ENCODE results near the gene ARNT2.

Gene ARNT2

DNA sequence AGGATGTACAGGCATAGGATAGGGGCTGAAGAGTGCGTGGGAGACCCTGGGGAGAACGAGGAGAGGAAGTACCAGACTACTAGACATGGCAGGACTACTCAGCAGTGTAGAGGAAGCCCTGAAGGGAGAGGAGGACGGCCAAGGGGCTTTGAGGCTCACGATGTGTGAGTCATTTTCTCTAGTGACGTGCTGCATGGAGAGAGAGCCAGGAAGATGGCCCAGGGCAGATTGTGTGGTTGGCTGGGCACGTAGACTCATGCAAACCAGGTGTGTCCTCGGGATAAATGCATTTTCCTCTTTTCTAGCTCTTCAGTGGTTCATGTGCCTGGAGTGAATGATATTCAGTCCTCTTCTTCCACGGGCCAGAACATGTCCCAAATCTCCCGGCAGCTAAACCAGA, 175.9 kb downstream of the ARNT2 start:
- DNase-seq, result no peak

DNA sequence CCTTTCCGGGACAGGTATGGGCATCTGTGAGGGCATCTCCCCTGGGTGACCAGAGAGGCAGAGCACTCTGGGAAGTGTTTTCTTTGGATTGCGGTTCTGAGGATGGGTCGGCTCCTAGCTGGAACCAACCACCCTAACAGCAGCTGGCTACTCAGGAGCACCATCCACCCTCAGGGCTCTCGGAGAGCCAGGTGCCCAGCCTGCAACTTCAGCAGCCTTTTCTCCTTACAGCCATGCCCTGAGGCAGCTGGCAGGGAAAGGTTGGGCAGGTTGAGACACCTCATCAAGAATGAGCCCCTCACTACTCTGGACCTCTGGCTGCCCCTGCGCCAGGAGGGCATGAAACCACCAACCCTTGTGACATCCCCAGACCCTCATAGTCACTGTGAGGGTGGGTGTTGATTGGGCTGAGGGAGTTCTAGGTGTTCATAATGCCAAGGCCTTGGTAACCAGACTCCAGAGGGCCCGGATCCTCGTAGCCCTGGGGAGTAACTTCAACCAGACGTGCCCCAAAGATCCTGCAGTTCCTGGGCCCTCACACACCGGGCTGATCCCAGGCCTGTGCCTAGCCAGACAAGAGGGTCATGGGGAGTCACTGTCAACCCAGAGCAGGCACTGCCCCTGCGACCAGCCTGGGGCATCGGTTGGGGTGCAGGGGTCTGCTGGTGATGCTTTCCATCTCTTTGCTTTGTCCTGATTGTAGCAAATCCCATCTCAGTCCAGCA, 176.5 kb downstream of the ARNT2 start:
- DNase-seq, result no peak

DNA sequence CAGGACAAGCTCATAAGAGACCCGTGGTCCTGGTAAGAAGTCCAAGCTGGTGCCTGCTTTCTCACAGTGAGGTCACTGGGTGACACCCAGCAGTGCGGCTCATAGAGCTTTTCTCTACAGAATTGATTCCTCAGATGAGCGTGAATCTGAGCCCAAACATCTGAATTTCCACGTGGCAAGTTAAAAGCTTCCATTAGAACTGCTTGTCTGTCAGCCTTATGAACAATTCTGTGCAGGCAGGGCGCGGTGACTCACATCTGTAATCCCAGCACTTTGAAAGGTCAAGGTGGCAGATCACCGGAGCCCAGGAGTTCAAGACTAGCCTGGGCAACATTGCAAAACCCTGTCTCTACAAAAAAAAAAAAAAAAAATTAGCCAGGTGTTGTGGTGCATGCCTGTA, 177.8 kb downstream of the ARNT2 start:
- no peak for DNase-seq

DNA sequence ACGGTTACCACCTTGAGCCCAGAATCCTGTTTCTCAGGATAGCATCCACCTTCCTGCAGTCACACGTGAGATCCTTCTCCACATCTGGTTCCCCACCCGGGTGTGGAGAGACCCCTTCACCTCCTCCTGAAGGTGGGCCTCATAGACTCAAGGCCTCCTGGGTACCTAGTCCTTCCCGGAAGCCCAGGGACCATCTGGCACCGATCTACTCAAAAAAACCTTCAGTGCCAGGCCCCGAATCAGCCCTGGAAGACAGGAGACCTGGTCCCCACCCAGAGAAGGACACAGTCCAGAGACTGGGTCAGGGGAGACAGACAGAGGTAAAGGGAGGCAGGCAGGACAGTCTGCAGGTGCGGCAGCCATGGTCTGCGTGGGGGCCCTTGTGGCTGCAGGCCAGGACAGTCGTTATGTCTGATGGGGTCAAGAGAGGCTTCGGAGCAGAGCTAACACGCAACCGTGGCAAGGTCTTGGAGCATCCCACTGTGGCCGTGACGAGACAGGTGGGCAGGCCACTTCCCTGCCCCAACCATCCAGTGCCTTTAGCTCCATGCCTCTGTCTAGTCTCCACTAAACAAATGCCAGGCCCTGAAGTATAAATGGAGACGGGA, 178.7 kb downstream of the ARNT2 start:
- no peak for DNase-seq

DNA sequence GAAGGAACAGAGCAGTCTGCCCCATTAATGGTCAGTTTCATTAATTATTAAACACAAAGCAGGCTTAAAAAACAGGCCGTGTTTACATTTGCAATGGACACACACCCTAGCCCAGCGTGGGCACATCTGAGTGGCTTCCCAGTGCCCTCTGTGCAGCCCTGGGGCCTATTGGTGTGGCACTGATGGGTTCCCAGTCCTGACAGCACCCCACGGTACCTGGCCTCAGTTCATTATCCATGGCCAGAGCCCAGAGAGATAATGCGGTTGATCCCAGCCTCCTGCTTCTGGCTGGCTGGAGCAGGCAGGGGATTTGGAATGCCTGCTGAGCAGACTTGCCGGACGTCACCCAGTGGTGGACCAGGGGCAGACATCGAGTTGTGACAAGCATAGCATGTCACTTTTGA, 180.4 kb downstream of the ARNT2 start:
- DNase-seq, result no peak

DNA sequence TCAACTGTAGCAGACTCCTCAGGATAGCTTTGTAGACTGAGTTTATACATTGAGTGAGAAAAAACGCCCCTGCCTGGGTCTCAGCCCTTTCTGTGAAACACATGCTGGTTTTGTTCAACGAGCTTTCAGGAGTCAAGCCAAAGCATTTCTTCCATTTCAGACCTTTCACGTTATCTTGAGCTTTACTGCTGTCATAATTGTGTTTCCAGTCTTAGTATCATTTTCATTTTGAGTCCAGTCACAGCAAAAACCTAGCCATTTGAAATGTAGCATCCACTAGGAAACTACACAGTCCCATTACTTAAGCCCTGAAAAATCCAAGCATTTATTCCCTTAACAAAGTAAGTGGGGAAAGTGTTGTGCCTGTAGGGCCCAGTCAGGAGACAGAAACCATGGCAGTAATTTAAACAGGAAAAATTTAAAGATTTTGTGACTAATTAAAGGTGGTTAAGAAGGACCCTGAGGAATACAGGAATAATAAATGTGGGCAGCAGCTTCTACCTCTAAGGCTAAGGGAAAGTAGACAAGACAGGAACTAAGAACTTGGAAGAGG, 180.9 kb downstream of the ARNT2 start:
- DNase-seq, result no peak

DNA sequence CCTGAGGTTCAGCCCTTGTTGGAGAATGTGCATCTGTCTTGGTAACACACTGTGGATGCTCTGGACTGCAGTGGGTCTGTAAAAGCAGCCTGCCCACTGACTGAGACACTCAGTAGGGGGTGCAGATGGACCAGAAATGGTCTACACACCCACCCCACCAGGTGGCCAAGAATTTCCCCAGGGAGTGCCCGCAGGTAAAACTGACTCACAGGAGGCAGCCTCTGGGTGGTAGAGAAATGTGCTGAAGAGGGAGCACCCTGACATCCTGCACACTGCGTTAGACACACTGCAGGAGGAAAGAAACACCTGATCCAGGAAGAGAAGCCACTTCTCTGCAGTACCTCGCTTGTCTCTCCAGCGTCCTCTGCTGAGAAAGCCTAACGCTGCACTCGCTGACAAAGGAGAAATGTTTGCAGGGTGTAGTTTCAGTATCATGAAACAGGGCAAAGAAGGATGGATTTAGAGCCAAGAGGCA, 181.4 kb downstream of the ARNT2 start:
- DNase-seq, result peak; percentile 6

DNA sequence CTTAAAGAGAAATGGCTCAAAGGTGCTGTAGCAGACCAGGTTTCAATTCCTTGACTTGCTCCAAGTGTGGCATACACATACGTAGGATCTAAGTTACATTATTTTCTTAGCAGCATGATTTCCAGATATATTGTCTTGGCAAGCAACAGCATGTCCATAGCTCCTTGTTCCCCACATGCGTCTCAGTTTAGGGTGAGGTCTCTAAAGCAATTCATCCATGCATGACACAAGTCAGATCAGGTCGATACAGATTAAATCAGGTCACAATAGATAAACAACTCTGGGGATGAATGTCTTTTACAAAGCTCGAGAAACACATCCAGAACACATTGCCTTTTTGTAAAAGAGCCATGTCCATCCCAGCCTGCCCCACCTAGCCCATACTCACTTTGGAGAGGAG, 182.0 kb downstream of the ARNT2 start:
- no peak for DNase-seq

DNA sequence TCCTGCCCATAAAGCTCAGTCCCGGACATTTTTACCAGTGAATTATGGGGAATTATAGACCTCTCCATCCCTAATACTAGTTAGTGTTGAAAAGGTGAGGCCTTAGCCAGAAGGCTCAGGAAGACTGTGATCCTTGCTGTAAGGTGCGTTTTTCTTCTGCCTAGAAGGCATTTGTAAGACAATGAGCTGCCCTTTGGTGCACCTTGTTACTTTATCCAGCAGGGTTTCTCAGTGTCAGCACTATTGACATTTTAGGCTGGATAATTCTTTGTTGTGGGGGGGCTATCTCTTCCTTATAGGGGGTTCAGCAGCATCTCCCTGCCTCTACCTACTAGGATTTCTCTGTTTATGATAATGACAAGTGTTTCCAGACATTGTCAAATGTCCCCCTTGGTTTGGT, 182.8 kb downstream of the ARNT2 start:
- no peak for DNase-seq

DNA sequence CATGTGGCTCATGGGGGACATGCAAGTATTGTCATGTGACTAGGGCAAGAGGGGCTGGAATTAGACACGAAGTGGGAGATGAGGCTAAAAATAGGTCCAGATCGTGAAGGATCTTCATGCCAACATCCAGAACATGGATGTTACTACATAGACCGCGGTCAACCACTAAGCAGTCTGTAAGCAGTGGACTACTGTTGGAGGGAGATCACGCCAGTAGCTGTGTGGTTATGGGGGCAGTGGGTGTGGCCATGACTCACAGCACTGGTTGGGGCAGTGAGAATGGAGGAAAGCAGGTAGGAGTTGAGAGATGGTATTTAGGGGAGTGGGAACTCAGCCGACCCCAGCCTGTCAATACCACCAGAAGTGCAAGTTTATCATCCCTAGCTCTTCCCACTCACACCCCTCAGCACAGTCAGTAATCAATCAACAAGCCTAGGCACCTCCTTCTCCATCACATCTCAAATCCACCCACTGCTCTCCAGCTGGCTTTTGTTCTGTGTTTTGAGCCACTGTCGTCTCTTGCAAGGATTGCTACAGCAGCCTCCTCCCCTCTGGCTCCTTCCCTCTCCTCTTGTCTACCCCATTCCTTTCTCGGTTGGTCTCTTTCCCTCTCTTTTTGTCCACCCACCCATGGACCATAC, 183.8 kb downstream of the ARNT2 start:
- no peak for DNase-seq

DNA sequence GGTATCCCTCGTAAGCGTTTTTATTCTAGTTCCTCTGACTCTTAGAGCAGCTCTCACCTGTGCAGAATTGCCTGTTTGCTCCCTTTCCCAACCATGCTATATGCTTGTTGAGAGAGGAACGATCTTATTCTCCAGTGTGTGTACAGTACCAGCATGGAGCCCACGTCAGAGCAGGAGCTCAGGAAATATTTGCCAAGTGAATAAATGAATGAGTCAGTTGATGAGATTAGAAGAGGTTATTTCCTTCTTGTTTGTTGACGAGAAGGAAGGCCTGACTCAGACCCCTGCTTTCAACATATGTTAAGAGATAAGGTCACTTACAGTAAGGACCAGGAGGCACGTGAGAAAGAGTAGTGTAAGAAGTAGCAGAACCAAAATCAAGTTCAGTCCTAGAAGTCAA, 184.6 kb downstream of the ARNT2 start:
- no peak for DNase-seq

DNA sequence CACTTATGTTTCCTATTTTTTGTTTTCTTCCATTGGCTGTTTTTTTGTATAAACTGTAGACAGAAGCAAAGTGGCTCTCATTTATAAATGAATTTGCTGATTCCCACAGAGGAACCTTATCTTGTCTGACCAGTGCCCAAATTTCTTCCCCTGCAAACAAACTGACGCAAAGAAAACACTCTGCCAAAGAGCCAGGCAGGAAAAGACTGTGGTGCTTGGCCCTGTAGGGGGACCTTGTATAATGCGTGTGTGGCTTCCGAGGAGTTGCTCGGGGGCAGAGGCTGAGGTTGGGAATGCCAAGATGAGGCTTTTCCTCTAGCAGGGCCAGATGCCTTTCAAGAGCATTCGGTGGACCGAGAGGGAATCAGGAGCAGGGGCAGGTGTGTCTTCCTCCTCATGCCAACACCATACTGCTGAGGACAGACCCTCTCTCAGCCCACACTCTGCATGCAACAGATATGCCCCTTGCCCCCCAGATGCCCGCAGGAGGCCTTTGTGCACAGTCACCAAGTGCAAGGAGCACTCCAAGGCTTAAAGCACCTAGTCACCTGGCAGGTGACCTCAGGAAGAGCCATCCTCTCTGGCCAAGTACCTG, 186.7 kb downstream of the ARNT2 start:
- no peak for DNase-seq

DNA sequence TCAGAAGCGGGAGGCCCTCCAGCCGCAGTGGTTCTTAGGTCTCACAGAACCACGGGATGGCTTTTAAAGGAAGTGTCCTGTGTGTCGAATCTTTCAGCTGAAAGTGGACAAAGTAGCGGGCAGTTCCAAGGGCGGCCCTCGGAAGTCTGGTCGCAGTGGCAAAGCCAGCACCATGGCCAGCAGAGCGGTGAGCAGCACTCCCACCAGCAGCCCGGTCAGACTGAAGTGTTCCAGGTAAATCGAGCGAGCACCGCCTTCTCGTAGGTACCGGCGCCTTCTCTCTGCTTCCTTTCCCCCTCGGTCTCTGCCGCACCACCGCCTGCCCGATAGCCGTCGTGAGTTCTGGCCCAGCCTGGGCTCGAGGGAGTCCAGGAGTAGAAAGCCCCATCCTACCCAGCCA, 187.3 kb downstream of the ARNT2 start:
- DNase-seq, result no peak

DNA sequence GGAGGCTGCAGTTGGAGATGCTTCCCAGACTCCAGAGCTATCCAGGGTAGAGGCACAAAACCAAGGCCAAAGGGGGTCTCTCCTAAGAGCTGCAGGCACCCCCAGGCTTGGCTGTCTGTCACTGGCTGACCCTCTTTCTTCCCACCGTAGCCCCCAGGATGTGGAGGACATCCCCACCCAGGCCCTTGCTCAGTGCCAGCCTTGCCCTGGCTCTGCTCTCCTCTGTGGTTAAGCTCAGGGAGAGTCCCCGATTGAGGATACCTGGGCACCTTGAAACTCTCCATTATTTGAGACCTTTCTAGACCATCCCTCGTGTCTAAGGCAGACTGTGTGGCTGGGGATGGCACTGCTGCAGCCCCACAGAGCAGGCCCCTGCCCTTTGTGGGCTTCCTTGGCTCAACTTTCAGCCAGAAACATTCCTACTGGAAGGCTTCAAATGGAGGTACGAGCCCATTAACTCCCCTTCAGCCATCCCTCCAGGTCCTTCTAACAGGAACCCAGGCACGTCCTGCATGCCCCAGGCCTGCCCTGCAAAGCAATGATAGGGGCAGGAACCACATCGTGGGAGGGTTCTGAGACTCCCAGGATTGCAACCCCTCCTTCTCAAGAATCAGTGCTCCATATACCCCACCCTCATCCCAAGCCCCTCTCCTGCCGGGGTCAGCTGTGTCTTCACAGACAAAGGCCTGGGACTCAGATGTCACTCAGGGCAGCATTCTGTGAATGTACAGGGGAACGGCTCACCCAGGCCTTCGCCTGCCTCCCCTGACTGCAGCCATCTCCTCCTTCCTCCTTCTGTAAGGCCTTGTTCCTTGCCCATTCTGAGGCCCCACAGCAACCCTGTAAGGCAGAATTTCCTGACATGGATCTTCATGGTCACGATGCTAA, 188.0 kb downstream of the ARNT2 start:
- no peak for DNase-seq

DNA sequence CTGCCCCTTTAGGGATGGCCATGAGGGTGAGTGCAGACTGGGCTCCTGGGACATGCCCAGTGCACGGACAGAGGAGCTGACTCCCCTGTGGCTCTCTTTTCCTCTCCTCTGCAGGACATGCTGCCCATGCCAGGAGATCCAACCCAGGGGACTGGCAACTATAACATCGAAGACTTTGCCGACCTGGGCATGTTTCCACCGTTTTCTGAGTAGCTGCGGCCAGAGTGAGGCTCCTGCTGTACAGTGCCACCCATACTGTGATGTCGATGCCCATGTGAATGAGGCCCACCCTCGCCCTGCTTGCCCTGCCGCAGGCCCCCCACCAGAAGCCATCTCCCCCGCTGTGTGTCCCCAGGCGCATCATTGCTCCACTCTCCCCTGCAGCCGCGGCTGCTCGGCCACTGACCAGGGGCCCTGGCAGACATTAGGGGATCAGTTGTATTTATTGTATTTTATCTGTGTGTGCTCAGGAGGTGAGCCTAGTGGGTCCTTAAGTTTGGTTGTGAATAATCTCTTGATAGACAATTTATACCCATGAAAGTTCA, 189.4 kb downstream of the ARNT2 start:
- no peak for DNase-seq

DNA sequence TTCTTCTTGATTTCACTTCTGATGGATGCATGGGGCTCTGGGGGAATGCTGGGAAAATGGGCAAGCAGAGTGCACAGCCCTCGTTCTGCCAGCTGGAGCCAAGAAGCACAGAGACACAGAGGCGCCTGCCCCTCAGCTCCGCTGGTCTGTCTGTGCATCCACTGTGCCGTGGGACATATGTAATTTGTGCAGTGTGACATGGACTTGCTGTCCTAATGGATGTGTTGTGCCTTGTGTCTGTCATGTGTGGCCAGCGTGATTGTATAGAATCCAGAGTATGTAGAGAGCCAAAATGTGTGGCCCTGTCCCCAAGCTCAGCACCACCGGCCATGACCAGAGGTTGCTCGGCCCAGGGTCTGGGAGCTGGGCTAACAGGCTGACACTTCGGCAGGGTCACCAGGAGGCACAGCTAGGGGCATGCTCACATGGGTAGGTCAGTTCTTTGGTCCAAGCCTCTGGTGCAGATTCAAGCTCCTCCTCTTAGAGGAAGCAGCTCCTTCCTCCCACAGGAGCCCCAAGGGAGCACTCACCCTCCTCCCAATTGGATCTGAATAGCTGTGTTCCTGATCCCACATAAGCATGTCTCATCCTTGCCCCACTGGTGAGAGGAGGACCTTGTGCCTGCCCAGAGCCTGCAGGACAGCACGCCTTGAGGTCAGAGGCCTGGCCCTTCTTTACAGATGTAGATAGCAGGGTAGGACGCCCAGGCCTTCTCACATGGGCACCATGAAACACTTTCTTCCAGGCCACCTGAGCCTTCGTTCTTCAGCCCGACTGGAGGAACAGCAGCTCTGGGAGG, 190.1 kb downstream of the ARNT2 start:
- DNase-seq, result no peak

DNA sequence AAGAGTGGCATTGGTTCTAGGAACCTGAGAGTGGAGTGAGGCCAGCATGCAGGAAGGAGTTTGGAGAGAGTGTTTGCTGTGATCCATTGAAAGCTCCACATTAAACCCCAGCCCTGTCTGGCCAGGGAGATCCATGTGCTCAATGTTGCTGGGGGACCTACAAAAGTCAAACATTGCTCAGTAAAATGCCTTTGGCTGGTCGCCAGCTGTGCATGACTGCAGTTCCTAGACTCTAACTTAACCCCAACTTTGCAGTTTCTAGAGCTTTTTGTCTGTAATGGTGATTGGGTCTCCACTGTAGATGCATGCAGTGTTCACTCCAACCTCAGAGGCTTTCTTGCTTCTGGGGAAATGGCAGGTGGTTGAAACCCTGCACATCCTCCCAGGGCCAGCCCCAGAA, 191.2 kb downstream of the ARNT2 start:
- no peak for DNase-seq

DNA sequence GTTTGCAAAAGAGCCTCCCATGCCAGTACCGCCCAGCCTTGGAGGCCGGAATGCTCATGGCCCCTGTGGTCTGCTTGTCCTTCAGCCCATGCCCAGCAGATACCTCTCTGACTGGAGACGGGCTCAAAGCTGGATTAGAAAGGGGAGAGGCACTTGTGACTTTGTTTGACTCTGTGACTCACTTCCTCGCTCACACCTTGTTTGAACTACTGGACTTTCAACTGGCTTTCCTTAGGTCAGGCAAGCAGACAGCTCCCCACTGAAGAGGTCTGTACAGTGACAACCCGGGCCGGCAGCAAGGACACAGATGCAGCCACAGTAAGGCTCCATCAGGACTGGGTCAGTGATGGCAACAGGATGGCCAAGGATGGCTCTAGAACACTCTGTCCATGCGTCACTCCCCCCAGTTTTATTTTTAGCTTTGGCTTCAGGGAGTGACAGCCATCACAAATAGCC, 192.4 kb downstream of the ARNT2 start:
- DNase-seq, result no peak

DNA sequence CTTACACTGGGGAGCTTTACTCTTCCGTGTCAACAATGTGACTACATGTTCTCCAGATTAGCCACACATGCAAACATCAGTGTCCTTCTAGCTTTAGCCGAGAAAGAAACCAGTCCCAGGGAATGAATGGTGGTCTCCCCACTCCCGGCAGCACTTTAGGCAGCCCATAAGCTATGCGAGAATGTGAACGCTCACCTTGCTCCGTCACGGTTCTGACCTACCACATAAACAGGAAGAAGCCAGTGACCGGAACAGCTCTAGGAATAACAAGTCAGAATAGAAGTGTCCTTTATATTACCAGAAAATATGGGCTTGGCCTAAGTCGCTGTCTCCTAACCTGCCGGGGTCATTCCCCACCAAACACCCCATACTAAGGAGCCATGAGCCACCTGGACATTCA, 192.9 kb downstream of the ARNT2 start:
- DNase-seq, result no peak

DNA sequence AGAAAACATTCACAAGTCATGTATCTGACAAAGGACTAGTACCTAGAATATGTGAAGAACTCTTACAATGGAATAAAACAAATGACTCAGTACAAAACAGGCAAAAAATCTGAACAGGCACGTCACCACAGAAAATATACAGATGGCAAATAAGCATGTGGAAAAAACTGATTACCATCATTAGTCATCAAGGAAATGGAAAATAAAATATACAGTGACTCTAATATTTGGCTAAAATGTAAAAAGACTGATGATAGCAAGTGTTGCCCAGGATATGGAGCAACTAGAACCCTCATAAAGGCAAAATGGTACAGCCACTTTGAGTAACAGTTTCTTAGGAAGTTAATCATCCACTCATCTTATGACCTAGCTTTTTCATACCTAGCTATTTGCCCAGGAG, 195.2 kb downstream of the ARNT2 start:
- no peak for DNase-seq

DNA sequence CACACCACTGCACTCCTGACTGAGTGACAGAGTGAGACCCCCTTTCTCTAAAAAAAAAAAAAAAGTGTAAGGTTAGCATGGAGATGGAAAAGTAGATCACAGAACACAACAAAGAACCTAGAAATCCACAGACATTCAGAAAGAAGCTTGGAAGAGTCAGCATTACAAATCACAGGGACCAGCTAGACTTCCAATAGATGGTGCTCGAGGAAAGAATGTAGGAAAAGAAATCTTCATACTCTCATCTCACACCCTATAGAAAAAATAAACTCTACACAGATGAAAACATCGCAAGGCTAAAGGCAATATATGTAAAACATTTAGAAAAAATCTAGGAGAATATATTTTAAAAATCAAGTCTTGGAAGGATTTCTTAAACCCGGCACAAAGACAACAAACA, 196.4 kb downstream of the ARNT2 start:
- no peak for DNase-seq
